K562 (cell line): Measurements from ENCODE around the gene GP1BA. TPM values are rescaled to one million over a fixed set of nuclear protein-coding genes. Genes with fewer than 3 reads are reported as not detected.

Experiments
- BACH1 ChIP-seq: fragments of 200-800 bp; sonication (Bioruptor generic); IDR thresholded peaks from 2 replicates; pipeline ENCODE4 v1.6.1; 2016; ENCODE audit warnings: missing genetic modification characterization, missing compliant biosample characterization
- CBX5 ChIP-seq: IDR thresholded peaks from 2 replicates; pipeline ENCODE4 v1.6.1; 2014; ENCODE audit warnings: low read depth, borderline replicate concordance
- FOXM1 ChIP-seq, 2 experiments: fragments of 450-650 bp in 1 of 2; sonication (generic) in 1 of 2; formaldehyde crosslinking in 1 of 2; IDR thresholded peaks; 2 replicates each; pipeline versions ENCODE4 v1.6.1 to v1.9.0; 2017 to 2022; ENCODE audit warnings: low read depth in 2 of 2, mild to moderate bottlenecking in 2 of 2, missing genetic modification reagents in 1 of 2, moderate library complexity in 1 of 2
- HDAC3 ChIP-seq: fragments of 450-650 bp; IDR thresholded peaks from 2 replicates; pipeline ENCODE4 v1.6.1; 2018; ENCODE audit warnings: borderline replicate concordance, mild to moderate bottlenecking, moderate library complexity; ENCODE audit not compliant: partially characterized antibody
- HNRNPUL1 ChIP-seq: fragments of 200-400 bp; formaldehyde crosslinking; IDR thresholded peaks from 2 replicates; pipeline ENCODE4 v1.6.1; 2017; ENCODE audit warnings: low read length
- HSF4 ChIP-seq: fragments of 250-450 bp; sonication (Bioruptor Pico); IDR thresholded peaks from 2 replicates; pipeline ENCODE4 v2.1.2; 2022; ENCODE audit warnings: mild to moderate bottlenecking, moderate library complexity, borderline replicate concordance
- L3MBTL2 ChIP-seq: fragments of 450-650 bp; IDR thresholded peaks from 2 replicates; pipeline ENCODE4 v1.6.1; 2016; ENCODE audit warnings: mild to moderate bottlenecking, moderate library complexity
- NFXL1 ChIP-seq: fragments of 450-650 bp; formaldehyde crosslinking; IDR thresholded peaks from 2 replicates; pipeline ENCODE4 v1.4.0; 2021; ENCODE audit warnings: mild to moderate bottlenecking
- POLR2G ChIP-seq: fragments of 200-400 bp; formaldehyde crosslinking; IDR thresholded peaks from 2 replicates; pipeline ENCODE4 v1.6.1; 2017; ENCODE audit warnings: low read depth, mild to moderate bottlenecking, antibody characterized with exemption, low read length, moderate library complexity
- SIN3B ChIP-seq: fragments of 450-650 bp; IDR thresholded peaks from 2 replicates; pipeline ENCODE4 v1.6.1; 2017; ENCODE audit warnings: low read depth, mild to moderate bottlenecking, moderate library complexity
- SPI1 ChIP-seq: IDR thresholded peaks from 2 replicates; pipeline ENCODE4 v1.6.1; 2011; ENCODE audit warnings: low read depth, low read length, control low read depth, borderline replicate concordance
- SRSF1 ChIP-seq: fragments of 200-400 bp; formaldehyde crosslinking; IDR thresholded peaks from 2 replicates; pipeline ENCODE4 v1.6.1; 2017; ENCODE audit warnings: mild to moderate bottlenecking, low read depth, low read length, moderate library complexity
- TFAM ChIP-seq: fragments of 250-450 bp; sonication (Bioruptor Pico); conservative IDR thresholded peaks from 2 replicates; pipeline ENCODE4 v1.5.0; 2021; ENCODE audit warnings: mild to moderate bottlenecking, moderate library complexity
- U2AF2 ChIP-seq: fragments of 200-400 bp; formaldehyde crosslinking; optimal IDR thresholded peaks from 2 replicates; pipeline ENCODE3; 2017; ENCODE audit warnings: low read depth, mild to moderate bottlenecking, low read length
- ZNF146 ChIP-seq: IDR thresholded peaks from one replicate; pipeline ENCODE4 v1.6.1; 2018; ENCODE audit warnings: missing compliant biosample characterization; ENCODE audit not compliant: unreplicated experiment
- ZNF232 ChIP-seq: sonication (generic); formaldehyde crosslinking; IDR thresholded peaks from 2 replicates; pipeline ENCODE4 v1.8.0; 2022; ENCODE audit warnings: mild to moderate bottlenecking, missing genetic modification reagents
- polyA plus RNA-seq, 8 experiments: library from polyadenylated mRNA; depleted of rRNA in 4 of 8; stranded (reverse) in 5 of 8; unstranded in 3 of 8; fragments of >200 nt; fragmentation: Nextera tagmentation in 2 of 8; fragmentation: Illumina TruSeq in 1 of 8; extraction: Ambion mirVana in 2 of 8; extraction: Trizol in 1 of 8; gene quantifications; 2 replicates each; pipeline versions ENCODE4 v1.2.1 to v1.2.3, GENCODE V29; 2011 to 2014; ENCODE audit warnings: inconsistent platforms in 1 of 8, missing spikeins in 1 of 8
- total RNA-seq, 7 experiments: library from RNA; depleted of rRNA in 6 of 7; stranded (reverse); fragments of >200 nt in 6 of 7; fragmentation: Illumina TruSeq in 2 of 7; extraction: Trizol in 2 of 7; gene quantifications; 2 replicates each; pipeline versions ENCODE4 v1.2.1 to v1.2.3, GENCODE V29; 2011 to 2021; ENCODE audit warnings: low replicate concordance in 1 of 7
- TF ChIP-seq, protein P1 (sequence below): sonication (generic); formaldehyde crosslinking; IDR thresholded peaks from 2 replicates; pipeline ENCODE4 v1.8.0; 2023; ENCODE audit warnings: mild to moderate bottlenecking, missing genetic modification reagents
- TF ChIP-seq, protein P2 (sequence below): fragments of 450-650 bp; IDR thresholded peaks from 2 replicates; pipeline ENCODE4 v1.6.1; 2016; ENCODE audit warnings: low read depth, mild to moderate bottlenecking, moderate library complexity
- TF ChIP-seq, protein P3 (sequence below): conservative IDR thresholded peaks from 2 replicates; pipeline ENCODE4 v1.6.1; 2011; ENCODE audit warnings: low read depth, mild to moderate bottlenecking, low read length; ENCODE audit not compliant: control insufficient read depth
- TF ChIP-seq, protein P4 (sequence below): IDR thresholded peaks from 2 replicates; pipeline ENCODE4 v1.6.1; 2014; ENCODE audit warnings: antibody characterized with exemption
- TF ChIP-seq, protein P5 (sequence below): fragments of 450-650 bp; formaldehyde crosslinking; IDR thresholded peaks from 2 replicates; pipeline ENCODE4 v1.4.0; 2022; ENCODE audit warnings: missing genetic modification characterization
- TF ChIP-seq, protein P6 (sequence below): fragments of 250-450 bp; sonication (Bioruptor Pico); IDR thresholded peaks from 2 replicates; pipeline ENCODE4 v1.8.0; 2021; ENCODE audit warnings: moderate library complexity, mild to moderate bottlenecking, inconsistent platforms

GP1BA gene
- total and polyA plus RNA-seq, 9 of the 15 experiments (the other 6 are each of a cell fraction or from before 2014, with no cell fraction given), result 0.01 TPM; not detected in 8

DNA sequence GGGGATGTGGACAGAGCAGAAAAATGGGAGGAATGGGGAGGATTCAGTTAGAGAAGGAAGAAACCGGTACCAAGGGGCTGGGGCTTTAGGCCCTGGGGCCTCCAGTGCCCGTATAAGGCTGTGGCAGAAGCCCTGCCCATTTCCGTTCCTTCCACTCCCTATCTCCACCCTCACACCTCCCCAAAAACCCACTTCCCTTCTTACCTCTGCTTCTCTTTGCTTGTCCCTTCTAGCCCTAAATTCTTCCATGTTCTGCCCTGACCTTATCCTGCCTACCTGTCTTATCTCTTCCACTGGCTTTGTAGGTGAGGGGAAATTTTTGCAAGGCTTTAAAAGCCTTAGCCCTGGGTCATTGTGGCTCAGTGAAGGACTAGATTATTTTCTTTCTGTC, 12.1 kb downstream of the GP1BA start (continued):
- TF ChIP-seq, protein P1, sequence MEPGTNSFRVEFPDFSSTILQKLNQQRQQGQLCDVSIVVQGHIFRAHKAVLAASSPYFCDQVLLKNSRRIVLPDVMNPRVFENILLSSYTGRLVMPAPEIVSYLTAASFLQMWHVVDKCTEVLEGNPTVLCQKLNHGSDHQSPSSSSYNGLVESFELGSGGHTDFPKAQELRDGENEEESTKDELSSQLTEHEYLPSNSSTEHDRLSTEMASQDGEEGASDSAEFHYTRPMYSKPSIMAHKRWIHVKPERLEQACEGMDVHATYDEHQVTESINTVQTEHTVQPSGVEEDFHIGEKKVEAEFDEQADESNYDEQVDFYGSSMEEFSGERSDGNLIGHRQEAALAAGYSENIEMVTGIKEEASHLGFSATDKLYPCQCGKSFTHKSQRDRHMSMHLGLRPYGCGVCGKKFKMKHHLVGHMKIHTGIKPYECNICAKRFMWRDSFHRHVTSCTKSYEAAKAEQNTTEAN (CRISPR knock-in tag), result no peak
- TF ChIP-seq, protein P2, sequence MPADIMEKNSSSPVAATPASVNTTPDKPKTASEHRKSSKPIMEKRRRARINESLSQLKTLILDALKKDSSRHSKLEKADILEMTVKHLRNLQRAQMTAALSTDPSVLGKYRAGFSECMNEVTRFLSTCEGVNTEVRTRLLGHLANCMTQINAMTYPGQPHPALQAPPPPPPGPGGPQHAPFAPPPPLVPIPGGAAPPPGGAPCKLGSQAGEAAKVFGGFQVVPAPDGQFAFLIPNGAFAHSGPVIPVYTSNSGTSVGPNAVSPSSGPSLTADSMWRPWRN, result no peak
- TF ChIP-seq L3MBTL2 (no peak), HDAC3 (no peak), SPI1 (peak; percentile 43; the same call in 1 of the 2 replicates), POLR2G (peak; percentile 53; the same call in 1 of the 2 replicates), U2AF2 (no peak), BACH1 (tag) (no peak), CBX5 (no peak), FOXM1 (IDR thresholded peaks at IDR 0.05; ENCODE audit: low read depth) (no peak), FOXM1 (CRISPR knock-in tag; IDR thresholded peaks at IDR 0.05; ENCODE audit: low read depth) (no peak), TFAM (no peak), HNRNPUL1 (no peak), HSF4 (CRISPR knock-in tag) (no peak), NFXL1 (CRISPR knock-in tag) (0 out of 2 replicates have a peak, but pooled peaks have one; percentile 33), ZNF146 (CRISPR knock-in tag) (no peak), ZNF232 (CRISPR knock-in tag) (no peak), SRSF1 (no peak), SIN3B (no peak)
- TF ChIP-seq, protein P3, sequence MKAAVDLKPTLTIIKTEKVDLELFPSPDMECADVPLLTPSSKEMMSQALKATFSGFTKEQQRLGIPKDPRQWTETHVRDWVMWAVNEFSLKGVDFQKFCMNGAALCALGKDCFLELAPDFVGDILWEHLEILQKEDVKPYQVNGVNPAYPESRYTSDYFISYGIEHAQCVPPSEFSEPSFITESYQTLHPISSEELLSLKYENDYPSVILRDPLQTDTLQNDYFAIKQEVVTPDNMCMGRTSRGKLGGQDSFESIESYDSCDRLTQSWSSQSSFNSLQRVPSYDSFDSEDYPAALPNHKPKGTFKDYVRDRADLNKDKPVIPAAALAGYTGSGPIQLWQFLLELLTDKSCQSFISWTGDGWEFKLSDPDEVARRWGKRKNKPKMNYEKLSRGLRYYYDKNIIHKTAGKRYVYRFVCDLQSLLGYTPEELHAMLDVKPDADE, result no peak
- TF ChIP-seq, protein P4, sequence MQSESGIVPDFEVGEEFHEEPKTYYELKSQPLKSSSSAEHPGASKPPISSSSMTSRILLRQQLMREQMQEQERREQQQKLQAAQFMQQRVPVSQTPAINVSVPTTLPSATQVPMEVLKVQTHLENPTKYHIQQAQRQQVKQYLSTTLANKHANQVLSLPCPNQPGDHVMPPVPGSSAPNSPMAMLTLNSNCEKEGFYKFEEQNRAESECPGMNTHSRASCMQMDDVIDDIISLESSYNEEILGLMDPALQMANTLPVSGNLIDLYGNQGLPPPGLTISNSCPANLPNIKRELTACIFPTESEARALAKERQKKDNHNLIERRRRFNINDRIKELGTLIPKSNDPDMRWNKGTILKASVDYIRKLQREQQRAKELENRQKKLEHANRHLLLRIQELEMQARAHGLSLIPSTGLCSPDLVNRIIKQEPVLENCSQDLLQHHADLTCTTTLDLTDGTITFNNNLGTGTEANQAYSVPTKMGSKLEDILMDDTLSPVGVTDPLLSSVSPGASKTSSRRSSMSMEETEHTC, result no peak
- TF ChIP-seq, protein P5, sequence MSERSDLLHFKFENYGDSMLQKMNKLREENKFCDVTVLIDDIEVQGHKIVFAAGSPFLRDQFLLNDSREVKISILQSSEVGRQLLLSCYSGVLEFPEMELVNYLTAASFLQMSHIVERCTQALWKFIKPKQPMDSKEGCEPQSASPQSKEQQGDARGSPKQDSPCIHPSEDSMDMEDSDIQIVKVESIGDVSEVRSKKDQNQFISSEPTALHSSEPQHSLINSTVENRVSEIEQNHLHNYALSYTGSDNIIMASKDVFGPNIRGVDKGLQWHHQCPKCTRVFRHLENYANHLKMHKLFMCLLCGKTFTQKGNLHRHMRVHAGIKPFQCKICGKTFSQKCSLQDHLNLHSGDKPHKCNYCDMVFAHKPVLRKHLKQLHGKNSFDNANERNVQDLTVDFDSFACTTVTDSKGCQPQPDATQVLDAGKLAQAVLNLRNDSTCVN (CRISPR knock-in tag), result peak; percentile 82; the same call in 1 of the 2 replicates
- TF ChIP-seq, protein P6, sequence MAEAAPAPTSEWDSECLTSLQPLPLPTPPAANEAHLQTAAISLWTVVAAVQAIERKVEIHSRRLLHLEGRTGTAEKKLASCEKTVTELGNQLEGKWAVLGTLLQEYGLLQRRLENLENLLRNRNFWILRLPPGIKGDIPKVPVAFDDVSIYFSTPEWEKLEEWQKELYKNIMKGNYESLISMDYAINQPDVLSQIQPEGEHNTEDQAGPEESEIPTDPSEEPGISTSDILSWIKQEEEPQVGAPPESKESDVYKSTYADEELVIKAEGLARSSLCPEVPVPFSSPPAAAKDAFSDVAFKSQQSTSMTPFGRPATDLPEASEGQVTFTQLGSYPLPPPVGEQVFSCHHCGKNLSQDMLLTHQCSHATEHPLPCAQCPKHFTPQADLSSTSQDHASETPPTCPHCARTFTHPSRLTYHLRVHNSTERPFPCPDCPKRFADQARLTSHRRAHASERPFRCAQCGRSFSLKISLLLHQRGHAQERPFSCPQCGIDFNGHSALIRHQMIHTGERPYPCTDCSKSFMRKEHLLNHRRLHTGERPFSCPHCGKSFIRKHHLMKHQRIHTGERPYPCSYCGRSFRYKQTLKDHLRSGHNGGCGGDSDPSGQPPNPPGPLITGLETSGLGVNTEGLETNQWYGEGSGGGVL (CRISPR knock-in tag), result no peak
